GM21737 (cell line): ENCODE data around the gene ONECUT3.
"Not testable (repeated sequence)": the region's sequence is repeated elsewhere in the genome, so short reads cannot be mapped to it uniquely, and the experiment has no call there.

Experiments used
- ATAC-seq: cut with Tn5 transposase; IDR thresholded peaks from one replicate; pipeline ENCODE4 v1.9.1; 2021; ENCODE audit warnings: mild to moderate bottlenecking, moderate library complexity; ENCODE audit not compliant: unreplicated experiment

Gene ONECUT3

DNA sequence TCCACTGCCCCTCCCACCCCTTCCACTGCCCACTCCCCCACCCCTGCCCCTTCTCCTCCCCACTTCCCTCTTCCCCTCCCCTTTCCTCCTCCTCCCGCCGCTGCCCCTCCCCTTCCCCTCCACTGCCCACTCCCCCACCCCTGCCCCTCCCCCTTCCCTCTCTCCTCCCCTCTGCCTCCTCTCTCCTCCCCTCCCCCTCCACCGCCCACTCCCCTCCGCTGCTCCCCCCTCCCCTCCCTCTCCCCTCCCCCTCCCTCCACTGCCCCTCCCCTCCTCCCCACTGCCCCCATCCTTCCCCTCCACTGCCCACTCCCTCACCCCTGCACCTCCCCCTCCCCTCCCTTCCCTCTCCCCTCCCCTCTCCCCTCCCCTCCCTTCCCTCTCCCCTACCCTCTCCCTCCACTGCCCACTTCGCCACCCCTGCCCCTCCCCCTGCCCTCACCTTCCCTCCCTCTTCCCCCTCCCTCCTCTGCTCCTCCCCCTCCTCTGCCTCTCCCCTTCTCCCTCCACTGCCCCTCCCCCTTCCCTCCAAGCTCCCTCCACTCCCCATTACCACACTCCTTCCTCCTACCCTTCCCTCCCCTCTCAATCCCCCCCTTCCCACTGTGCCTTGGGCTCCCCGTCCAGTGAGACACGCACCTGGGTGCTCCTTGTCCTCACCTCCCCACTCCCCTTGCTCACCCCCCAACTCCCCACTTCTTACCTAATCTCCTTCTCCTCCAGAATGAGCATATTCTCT, 36.9 kb downstream of the ONECUT3 start:
- ATAC-seq: no peak

DNA sequence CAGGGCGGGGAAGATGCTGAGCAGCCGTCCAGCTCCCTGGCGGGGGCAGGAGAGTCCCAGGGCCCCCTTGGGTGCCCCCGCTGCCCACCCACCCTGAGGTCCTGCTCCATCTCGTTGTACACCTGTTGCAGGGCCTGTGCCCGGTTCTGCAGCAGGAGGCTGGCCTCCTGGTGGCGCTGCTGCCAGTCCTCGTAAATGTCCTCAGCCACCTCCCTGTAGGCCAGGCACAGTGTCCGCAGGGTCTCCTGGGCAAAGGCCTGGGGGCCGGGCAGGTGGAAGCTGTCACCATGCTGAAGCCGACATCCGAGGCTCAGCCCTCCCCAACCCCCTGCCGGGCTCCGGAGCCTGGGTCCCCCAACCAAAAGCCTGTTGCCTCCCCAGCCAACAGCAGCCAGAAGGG, 38.6 kb downstream of the ONECUT3 start:
- no peak for ATAC-seq

DNA sequence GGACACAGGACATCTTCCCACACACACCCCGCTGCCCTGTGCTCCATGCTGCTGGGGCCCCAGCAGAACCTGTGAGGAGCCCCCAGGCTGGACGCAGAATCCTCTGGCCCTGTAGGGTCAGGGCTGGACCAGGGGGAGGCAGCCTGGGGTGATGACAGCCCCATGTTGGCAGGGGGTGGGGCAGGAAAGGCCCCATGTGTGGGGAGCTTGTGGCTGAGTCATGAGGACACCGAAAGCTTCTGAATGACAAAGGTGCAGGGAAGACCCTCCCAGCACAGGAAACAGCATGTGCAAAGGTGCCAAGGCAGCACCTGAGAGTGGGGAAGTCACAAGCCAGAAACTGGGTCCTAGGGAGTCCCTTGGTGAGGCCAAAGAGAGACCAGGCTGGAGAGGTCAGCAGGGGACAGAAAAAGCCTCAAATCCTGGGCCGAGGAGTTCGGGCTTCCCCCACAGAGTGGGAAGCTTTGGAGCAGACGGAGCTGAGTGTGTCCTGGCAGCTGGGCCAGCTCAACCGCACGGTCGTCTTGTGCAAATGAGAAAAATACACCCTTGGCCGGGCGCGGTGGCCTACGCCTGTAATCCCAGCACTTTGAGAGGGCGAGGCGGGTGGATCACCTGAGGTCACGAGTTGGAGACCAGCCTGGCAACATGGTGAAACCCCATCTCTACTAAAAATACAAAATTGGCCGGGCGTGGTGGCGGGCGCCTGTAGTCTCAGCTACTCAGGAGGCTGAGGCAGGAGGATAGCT, 41.3 kb downstream of the ONECUT3 start:
- ATAC-seq: no peak

DNA sequence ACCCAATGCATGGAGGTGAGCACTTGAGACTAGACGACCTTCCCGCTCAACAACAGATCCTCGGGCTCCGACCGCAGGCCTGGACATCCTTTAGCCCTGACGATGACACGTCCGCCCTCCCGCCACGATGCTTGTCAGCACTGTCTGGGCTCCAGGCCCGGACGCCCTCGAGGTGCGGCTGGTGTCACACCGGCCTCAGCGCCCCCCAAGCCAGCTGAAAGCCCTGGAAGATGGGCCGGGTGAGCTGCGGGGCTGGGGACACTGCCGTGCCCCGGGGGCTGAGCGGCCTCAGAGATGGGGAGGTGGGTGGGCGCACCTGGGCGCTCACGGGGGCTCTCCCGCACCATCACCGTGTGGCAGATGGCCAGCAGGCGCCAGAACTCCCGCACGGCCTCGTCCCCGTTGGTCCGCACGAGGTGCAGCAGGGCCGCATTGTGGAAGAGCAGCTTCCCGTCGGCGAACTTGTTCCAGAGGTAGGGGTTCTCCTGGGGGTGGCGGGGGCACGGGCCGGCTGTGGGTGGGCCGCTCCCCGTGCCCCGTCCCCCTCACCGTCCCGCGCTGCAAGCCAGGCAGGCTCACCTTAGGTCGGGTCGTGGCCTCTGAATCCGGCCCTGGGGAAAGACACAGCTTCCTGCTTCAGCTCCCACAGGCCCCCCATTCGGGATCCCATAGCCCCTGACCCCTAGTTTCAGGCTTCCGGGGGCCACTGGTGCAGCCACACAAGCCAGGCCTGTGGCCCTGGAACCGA, 43.3 kb downstream of the ONECUT3 start:
- ATAC-seq: no peak

DNA sequence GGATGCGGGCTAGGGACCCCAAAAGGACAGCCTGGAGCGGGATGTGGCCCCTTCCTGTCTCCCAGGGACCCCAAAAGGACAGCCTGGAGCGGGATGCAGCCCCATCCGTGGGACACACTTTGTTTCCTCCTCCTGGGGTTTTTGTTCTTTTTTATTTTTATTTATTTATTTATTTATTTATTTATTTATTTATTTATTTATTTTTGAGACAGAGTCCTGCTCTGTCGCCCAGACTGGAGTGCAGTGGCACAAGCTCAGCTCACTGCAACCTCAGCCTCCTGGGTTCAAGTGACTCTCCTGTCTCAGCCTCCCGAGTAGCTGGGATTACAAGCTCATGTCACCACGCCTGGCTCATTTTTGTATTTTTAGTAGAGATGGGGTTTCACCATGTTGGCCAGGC, 44.0 kb downstream of the ONECUT3 start:
- ATAC-seq: not testable (repeated sequence)

DNA sequence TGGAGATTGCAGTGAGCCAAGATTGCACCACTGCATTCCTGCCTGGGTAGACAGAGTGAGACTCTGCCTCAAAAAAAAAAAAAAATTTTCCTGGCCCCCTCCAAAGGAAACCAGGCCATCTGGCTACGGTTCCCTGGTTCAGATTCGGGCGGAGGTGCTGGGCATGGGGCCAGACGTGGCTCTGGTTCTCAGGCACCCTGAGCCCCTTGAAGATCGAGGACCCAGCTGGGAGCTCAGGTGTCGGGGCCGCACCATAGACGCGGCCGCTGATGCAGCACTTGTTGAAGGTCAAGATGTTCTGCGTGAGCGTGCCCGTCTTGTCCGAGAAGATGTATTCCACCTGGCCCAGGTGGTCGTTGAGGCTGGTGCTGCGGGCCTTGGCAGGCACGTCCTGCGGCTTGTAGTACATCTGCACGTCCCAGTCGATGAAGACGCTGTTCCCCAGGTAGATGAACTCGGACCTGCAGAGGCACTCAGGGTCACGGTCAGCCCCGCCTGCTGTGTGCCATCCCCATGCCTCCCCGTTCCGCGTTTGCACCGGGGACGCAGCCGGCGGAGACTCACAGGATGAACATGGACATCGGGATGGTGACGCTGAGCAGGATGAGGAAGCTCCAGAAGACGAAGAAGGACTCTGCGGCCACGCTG, 46.5 kb downstream of the ONECUT3 start:
- no peak for ATAC-seq

DNA sequence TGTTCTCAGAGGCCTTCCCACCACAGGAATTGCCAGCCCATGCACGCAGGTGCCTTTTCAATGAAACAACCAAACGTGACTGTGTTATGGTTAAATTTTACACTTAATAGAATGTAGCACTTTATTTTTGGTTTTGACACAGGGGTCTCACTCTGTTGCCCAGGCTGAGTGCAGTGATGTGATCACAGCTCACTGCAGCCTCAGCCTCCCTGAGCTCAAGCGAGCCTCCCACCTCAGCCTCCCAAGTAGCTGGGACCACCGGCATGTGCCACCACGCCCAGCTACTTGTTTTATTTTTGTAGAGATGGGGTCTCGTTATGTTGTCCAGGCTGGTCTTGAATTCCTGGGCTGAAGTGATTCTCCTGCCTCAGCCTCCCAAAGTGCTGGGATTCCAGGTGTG, 51.6 kb downstream of the ONECUT3 start:
- ATAC-seq: no peak

DNA sequence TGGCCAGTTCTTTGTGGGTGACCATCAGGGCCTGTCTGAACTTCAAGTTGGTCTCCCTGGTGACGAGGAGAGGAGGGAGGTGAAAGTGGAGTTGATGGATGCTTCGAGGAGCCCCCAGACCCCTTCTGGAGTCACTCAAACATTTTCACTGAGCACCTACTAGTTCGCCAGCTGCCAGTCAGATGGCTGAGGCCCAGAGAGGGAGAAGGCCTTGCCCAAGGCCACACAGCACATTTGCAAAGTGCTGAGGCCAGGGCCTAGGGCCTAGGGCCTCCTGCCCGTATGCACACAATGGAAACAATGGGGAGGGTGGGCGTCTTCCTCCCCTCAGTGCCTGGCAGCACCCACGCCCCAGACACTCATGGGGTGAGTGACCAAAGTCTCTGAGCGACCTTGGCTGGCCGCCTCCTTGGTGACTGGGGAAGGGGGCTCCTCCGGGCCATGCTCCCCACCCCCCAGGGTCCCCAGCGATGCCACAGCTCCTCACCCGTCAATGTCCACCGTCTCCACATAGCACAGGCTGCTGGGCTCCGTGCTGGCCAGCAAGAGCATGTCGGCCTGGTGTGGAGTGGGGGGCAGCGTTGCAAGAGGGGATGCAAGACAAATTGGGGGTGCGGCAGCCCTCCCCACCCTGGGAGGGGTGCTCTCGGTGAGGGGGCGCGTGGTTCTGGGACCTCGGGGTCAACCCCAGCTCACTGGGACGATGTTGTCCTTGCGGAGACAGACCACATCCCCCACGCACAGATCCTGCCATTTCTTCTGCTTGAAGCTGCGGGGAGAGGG, 52.3 kb downstream of the ONECUT3 start:
- ATAC-seq: no peak

DNA sequence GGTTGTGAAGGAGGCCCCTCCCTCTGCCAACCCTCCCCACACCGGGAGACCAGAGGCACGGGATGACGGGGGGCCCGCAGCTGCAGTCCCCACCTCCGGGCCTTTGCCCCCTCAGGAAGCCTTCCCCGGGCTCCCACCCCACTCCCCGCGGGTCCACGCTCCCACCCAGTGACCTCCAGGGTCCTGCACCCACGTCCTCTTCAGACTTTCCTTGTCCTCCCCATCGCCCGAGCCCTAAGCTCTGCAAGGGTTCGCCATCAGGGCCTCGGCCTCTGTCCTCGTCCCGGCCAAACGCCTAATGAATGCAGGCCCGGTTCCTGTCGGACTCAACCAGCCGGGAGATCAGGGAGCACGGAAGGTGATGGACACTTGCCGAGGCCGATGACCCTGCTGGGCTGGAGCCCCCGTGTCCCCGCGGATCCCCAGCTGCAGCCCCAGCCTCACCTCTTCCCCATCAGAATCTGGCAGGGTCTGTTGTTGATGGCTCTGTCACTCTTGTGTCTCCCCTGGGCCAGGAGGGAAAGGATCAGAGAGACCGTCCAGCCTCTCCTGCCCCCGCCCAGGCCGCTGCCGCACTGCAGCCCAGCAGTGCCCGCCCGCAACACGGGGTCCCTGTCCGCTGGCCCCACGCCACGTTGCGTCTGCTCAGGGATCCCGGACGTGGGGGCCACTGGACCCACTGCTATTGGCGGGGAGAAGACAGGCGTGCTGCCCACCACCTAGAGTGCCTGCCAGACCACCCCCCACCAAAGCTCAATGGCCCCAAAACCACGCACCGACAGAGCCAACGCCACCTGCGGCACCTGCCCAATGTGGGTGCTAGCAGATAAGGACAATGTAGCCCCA, 53.1 kb downstream of the ONECUT3 start:
- no peak for ATAC-seq

DNA sequence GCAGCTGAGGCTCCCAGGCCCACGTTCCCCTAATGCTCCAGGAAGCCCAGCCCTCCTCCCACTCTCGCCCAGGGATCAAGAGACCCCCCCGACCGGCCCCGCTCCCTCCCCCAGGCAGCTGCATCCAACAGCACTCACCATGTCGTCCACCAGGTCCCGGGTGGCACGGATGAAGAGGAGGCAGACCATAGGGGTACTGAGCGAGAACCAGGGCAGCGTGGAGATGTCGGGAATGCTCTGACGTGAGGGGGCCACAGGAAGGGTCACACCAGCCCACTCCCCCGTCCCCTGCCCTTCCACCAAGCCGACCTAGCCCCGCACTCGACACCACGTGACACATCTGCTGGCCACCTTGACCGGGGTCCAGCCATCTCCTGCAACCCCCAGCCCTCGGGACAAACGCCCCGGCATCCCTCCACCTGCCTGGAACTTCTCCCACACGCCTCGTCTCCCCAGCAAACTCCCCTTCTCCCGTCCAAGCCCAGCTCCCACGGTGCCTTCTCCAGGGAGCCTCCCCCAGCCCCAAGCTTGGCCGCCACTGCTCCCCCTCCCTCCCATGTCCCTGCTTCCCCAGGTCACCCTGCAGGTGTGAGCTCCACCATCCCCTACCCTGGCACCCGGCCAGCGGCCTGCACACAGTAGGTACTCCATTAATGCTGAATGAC, 53.9 kb downstream of the ONECUT3 start:
- no peak for ATAC-seq

DNA sequence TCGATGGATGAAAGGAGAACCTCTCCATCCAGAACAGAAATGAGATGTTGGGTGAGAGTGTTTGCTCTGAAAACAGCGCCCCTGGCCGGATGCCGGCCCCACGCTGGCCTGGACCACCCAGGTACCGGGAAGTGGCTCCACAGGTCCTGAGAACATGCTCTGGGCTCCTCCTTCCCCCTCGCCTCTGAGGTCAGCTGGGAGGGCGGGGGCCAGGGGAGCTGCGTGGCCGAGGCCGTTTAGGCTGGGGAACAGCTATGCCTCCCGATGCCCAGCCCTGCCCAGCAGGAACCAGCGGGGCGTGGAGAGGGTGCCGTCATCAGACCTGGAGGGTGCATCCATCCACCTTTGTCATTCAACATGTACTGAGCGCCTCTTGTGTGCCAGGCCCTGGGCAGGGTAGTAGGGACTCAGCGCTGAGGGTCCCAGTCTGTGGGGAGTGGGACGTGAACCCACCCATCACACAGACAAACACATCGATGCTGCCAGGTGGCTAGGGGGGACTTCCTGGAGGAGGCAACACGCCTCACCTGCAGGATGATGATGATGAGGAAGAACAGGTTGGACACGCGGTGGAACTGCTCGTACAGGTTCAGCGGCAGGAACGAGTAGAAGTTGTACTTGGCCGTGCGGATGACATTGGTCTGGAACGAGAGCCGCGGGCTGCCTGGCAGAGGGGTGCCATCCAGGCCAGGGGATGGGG, 54.5 kb downstream of the ONECUT3 start:
- ATAC-seq: no peak

DNA sequence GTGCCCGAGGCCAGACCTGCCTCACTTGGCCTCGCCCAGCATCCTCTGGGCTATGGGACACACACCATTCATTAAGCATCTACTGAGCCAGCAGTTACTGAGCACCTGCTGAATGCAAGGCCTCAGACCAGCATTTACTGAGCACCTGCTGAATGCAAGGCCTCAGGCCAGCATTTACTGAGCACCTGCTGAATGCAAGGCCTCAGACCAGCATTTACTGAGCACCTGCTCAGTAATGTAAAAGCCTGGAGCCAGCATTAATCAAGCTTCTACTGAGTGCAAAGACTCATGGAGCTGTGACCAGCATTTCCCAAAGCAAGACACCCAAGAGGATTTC, 55.1 kb downstream of the ONECUT3 start:
- no peak for ATAC-seq

DNA sequence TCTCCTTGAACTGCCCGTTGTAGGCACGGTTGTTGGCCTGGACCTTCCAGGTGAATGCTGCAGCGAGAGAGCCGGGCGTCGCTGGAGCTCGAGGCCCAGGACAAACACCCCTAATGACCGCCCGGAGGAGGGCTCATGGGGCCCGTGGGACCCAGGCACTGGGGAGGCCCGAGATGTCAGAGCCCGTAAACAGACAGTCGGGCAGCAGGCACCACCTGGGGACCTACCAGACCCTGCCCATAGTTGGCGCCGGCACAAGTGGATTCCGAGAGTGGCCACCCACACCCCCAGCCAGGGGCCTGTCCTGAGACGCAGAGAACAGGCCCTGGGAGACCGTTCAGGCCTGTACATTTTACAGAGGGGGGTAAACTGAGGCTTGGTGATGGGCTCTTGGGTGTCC, 56.4 kb downstream of the ONECUT3 start:
- ATAC-seq: no peak

DNA sequence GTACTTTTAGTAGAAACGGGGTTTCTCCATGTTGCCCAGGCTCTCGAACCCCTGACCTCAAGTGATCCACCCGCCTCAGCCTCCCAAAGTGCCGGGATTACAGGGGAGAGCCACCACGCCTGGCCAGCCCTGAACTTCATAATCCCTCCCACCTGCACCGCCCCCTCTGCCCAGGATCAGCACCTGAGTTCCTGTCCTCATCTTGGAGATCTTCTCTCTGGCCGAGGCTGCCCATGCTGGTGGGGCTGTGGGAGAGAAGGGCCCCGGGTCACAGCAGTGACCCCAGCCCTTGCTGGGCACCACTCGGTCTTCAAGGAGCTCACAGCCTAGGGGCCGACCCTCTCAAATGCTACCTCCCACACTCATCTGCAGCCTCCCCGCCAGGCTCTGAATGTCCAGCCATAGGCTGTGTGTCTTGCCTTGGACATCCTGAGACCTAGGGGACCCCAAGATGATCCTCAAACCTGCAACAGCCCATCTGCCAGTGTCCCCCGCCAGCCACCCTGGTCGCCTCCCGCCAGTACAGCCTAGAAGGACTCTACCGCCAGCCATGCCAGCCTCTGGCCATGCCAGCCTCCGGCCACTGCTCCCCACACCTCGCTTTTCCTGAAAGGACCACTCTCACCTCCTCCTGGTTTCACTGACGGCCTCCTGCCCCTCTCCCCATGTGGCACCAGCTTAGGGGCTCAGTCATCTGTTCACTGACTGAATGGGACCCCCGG, 57.3 kb downstream of the ONECUT3 start:
- ATAC-seq: no peak

DNA sequence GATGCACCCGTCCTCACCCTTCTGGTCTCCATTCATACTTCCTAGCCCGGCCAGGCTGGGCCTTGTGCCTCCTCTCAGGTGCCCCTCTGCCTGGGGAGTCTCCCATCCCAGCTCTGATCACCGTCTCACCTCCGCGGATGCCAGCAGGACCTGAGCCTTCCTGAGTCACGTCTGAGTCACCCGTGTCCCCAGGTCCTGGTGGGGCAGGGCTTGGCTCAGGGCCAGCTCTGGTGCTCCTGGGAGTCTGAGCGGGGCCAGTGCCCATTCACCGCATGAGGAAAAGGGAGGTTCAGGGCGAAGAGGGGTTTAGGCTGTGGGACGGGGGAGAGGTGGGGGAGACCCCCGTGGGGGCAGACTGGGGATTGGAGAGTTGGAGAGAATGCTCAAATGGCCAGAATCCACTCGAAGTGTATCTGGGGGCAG, 58.2 kb downstream of the ONECUT3 start:
- no peak for ATAC-seq

DNA sequence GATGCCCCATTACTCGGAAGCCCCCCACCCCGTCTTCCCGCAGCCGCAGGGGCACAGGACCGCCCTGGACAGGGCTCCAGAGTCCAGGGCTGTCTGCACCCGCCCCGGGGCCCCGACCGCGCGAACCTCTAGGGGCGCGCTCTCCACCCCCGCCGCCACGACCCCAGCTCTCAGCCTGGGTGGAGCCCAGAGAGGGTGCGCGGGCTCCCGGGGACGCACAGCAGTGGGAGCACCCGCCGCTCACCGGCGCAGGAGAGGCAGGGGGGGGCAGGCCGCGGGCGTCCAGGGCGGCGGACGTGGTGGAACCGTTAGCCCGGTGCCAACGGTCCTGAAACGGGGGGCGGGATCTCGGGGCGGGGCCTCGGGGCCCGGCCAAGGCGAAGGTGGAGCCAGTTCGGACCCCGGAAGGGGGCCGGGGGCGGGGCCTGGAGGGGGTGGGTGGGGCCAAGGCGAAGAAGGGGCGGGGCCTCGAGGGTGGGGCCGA, 58.7 kb downstream of the ONECUT3 start, which contains the start of gene ATP8B3:
TSS of gene ATP8B3 (minus strand) at position 335 of the 484 bp plus-strand sequence. CDS start 540 bp downstream, outside the sequence.
- peak; percentile 14 for ATAC-seq

DNA sequence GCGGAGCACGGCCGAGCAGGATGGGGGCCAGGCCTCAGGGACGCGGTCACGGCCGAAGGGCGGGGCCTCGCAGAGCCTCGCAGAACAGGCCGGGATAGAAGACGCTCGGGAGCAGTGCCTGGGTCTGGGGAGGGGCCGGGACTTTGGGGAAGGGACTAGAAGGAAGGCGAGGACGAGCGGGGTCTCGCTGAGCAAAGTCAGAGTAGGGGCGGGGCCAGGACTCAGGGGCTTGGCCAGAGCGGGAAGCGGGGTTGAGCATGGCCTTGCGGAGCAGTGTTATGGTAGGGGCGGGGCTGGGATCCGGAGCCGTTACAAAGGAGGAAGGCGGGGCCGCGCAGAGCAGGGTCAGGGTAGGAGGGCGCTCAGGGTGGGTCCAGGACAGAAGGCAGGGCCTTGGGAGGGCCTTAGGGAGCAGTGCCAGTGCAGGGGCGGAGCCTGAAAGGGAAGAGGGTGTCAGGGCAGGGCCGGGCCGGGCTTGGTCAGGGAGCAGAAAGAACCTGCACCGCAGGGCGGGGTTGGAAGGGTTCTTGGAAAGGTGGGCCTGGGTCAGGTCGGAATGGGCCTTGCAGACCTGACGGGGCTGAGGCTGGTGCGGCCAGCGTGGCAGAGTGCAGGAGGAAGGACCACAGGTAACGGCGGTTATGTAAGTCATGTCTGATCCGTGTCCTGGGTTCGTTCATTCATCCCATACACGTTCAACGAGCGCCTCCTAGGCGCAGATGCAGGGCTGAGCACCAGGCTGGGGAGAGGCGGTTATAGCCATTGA, 59.3 kb downstream of the ONECUT3 start:
- peak; percentile 71 for ATAC-seq
